ENCODE data around the gene CTXN3. TPM values are rescaled to one million over a fixed set of nuclear protein-coding genes. Genes with fewer than 3 reads are reported as not detected.

Gene CTXN3
- total RNA-seq, 6 experiments from 2014 or later, result not detected

GRCh38 chr5:127609957-127610356 lies 38.9 kb upstream of the CTXN3 start:
- TF ChIP-seq POLR2A (IDR thresholded peaks at IDR 0.05) (no peak), CTCF (IDR thresholded peaks at IDR 0.05) (no peak)
- intact Hi-C loops (cut with DNase I), result no loop called here
- H3K27ac ChIP-seq, result no peak overlapping the region
- ATAC-seq, result no peak
- no peak for DNase-seq
- H3K36me3 ChIP-seq, result no peaks in the 10 kb centered on the region
- no peaks in the 10 kb centered on the region for H3K27me3 ChIP-seq
- WGBS (ENCODE audit: insufficient coverage, low coverage, low lambda C conversion rate, missing lambda C conversion rate), result 72% methylated on average over 2 of the region's 2 CpGs
- no peaks in the 10 kb centered on the region for H3K9me3 ChIP-seq
- no peak overlapping the region for H3K4me3 ChIP-seq
- no peaks in the 10 kb centered on the region for H3K4me1 ChIP-seq

GRCh38 chr5:127612441-127613141 lies 36.3 kb upstream of the CTXN3 start:
- H3K36me3 ChIP-seq, result no peaks in the 10 kb centered on the region
- H3K4me3 ChIP-seq, result no peak overlapping the region
- intact Hi-C loops (cut with DNase I), result no loop called here
- WGBS (ENCODE audit: insufficient coverage, low coverage, low lambda C conversion rate, missing lambda C conversion rate), result 81% methylated on average over 4 of the region's 4 CpGs
- H3K9me3 ChIP-seq, result no peaks in the 10 kb centered on the region
- no peak for ATAC-seq
- no peaks in the 10 kb centered on the region for H3K27me3 ChIP-seq
- H3K4me1 ChIP-seq, result no peaks in the 10 kb centered on the region
- no peak overlapping the region for H3K27ac ChIP-seq
- TF ChIP-seq CTCF (IDR thresholded peaks at IDR 0.05) (no peak), POLR2A (IDR thresholded peaks at IDR 0.05) (no peak)
- DNase-seq, result no peak

GRCh38 chr5:127615916-127616315 lies 33.0 kb upstream of the CTXN3 start:
- Histone ChIP-seq H3K4me3 (no peak overlapping the region), H3K27ac (no peak overlapping the region), H3K36me3 (no peaks in the 10 kb centered on the region), H3K27me3 (no peaks in the 10 kb centered on the region), H3K4me1 (no peaks in the 10 kb centered on the region), H3K9me3 (no peaks in the 10 kb centered on the region)
- TF ChIP-seq CTCF (IDR thresholded peaks at IDR 0.05) (no peak), POLR2A (IDR thresholded peaks at IDR 0.05) (no peak)
- 63% methylated on average over 2 of the region's 2 CpGs for WGBS (ENCODE audit: insufficient coverage, low coverage, low lambda C conversion rate, missing lambda C conversion rate)
- DNase-seq (no peak), ATAC-seq (no peak)
- intact Hi-C loops (cut with DNase I), result no loop called here

- H3K9me3 ChIP-seq, result no peaks in the 10 kb centered on the region
Measured at GRCh38 chr5:127619908-127620479, 28.9 kb upstream of the CTXN3 start.

More at GRCh38 chr5:127619908-127620479, 28.9 kb upstream of the CTXN3 start:
- TF ChIP-seq CTCF (IDR thresholded peaks at IDR 0.05), result no peak
- TF ChIP-seq POLR2A (IDR thresholded peaks at IDR 0.05), result no peak
- Histone ChIP-seq H3K27me3 (no peaks in the 10 kb centered on the region), H3K36me3 (no peaks in the 10 kb centered on the region), H3K27ac (no peak overlapping the region), H3K4me1 (no peaks in the 10 kb centered on the region), H3K4me3 (no peak overlapping the region)
- DNase-seq (no peak), ATAC-seq (no peak)
- intact Hi-C loops (cut with DNase I), result no loop called here
- 67% methylated on average over 5 of the region's 5 CpGs for WGBS (ENCODE audit: insufficient coverage, low coverage, low lambda C conversion rate, missing lambda C conversion rate)
